Type B pancreatic cell (in vitro differentiated cells): ENCODE results near the gene NEGR1. TPM values are rescaled to one million over a fixed set of nuclear protein-coding genes. Genes with fewer than 3 reads are reported as not detected.

ENCODE experiments used
- DNase-seq: peaks from one replicate; pipeline ENCODE4 v3.0.0; 2021; ENCODE audit warnings: mixed read lengths; ENCODE audit not compliant: unreplicated experiment; ENCODE audit errors: extremely low spot score
- H3K27ac Mint-ChIP-seq: 2 replicates; pipeline ENCODE4 v1.8.0; 2021; ENCODE audit warnings: mild to moderate bottlenecking, mixed read lengths
- H3K27me3 Mint-ChIP-seq: 2 replicates; pipeline ENCODE4 v1.8.0; 2021; ENCODE audit warnings: mixed read lengths
- H3K36me3 Mint-ChIP-seq: 2 replicates; pipeline ENCODE4 v1.8.0; 2021; ENCODE audit warnings: mixed read lengths
- H3K4me1 Mint-ChIP-seq: one replicate; pipeline ENCODE4 v1.8.0; 2021; ENCODE audit warnings: mixed read lengths; ENCODE audit not compliant: unreplicated experiment
- H3K4me3 Mint-ChIP-seq: 2 replicates; pipeline ENCODE4 v1.8.0; 2021; ENCODE audit warnings: mild to moderate bottlenecking, mixed read lengths
- H3K9me3 Mint-ChIP-seq: 2 replicates; pipeline ENCODE4 v1.8.0; 2021; ENCODE audit warnings: mixed read lengths
- total RNA-seq: library from RNA; stranded (reverse); gene quantifications from 2 replicates; pipeline ENCODE4 v1.2.1, GENCODE V29; 2021; ENCODE audit warnings: low replicate concordance
- TF ChIP-seq, protein P1 (sequence below): fragments of 200-600 bp; sonication (generic); conservative IDR thresholded peaks from 2 replicates; pipeline ENCODE4 v1.5.0; 2021; ENCODE audit warnings: antibody characterized with exemption, mild to moderate bottlenecking

The NEGR1 gene
- total RNA-seq, 1 donor from 2014 or later: 22.5 TPM

DNA sequence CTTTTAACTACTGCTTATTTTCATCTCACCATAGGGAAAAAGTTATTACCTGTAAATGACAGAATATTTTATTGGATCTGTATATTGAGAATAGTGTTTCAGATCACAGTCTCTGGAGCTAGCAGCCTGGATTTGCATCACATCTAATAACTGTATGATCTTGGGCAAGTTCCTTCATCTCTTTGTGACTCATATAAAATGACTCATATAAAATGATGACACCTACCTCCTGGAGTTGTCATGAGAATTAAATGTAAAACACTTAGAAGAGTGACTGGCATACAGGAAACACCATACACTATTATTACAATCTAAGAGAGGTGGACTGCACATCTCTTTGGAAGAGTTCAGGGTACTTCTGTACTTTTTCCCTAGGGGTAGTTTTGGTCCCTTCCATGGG lies 421.3 kb downstream of the NEGR1 start:
- H3K27me3 Mint-ChIP-seq: no peaks in the 10 kb centered on the region
- H3K36me3 Mint-ChIP-seq: no peaks in the 10 kb centered on the region
- peaks cover 6% of the 10 kb centered on the region for H3K4me1 Mint-ChIP-seq
- peaks cover 4% of the 10 kb centered on the region for H3K9me3 Mint-ChIP-seq
- TF ChIP-seq, protein P1, sequence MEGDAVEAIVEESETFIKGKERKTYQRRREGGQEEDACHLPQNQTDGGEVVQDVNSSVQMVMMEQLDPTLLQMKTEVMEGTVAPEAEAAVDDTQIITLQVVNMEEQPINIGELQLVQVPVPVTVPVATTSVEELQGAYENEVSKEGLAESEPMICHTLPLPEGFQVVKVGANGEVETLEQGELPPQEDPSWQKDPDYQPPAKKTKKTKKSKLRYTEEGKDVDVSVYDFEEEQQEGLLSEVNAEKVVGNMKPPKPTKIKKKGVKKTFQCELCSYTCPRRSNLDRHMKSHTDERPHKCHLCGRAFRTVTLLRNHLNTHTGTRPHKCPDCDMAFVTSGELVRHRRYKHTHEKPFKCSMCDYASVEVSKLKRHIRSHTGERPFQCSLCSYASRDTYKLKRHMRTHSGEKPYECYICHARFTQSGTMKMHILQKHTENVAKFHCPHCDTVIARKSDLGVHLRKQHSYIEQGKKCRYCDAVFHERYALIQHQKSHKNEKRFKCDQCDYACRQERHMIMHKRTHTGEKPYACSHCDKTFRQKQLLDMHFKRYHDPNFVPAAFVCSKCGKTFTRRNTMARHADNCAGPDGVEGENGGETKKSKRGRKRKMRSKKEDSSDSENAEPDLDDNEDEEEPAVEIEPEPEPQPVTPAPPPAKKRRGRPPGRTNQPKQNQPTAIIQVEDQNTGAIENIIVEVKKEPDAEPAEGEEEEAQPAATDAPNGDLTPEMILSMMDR: no peak
- no peak overlapping the region for H3K27ac Mint-ChIP-seq
- DNase-seq: no peak
- H3K4me3 Mint-ChIP-seq: no peak overlapping the region

DNA sequence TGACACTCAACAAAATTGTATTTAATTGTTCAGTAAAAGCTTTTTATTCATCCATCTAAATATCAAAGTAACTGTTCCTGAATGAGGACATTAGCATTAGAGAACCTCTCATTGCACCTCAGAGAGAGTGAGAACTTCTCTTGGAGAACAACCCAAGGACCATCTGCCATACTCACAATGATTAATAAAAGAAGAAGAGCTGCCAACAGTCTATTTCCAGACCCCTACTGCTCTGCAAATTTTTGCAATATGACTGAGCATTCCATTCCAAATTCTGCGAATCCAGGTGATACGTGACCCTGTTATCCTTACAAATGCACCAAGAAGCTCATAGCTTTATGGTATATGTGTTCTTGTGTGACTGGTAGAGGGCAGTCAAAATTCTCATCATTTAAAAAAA lies 422.5 kb downstream of the NEGR1 start:
- no peak overlapping the region for H3K27ac Mint-ChIP-seq
- no peaks in the 10 kb centered on the region for H3K27me3 Mint-ChIP-seq
- DNase-seq: no peak
- TF ChIP-seq, protein P1: no peak
- no peaks in the 10 kb centered on the region for H3K36me3 Mint-ChIP-seq
- H3K4me1 Mint-ChIP-seq: peaks cover 6% of the 10 kb centered on the region
- H3K9me3 Mint-ChIP-seq: peaks cover 2% of the 10 kb centered on the region
- no peak overlapping the region for H3K4me3 Mint-ChIP-seq

DNA sequence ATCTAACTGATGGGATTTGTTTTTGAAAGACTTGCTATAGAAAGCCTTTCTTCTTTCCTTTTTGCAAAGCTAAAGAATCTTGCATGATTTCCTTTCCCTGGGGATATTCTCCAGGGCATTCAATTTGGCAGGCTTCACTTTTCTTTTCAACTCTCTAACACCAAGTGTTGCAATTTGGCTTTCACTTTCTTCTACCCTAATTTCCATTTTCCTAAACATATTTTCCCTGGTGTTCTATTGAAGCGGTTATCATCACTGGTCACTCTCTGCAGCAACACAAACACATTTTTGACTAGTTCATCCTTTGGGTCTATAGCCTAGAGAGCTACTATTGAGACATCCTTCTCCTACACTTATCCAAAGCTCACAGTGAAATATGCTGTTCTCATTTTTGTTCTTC lies 424.5 kb downstream of the NEGR1 start:
- no peak for DNase-seq
- Mint-ChIP-seq H3K9me3 (no peaks in the 10 kb centered on the region), H3K4me3 (no peak overlapping the region), H3K4me1 (peaks cover 6% of the 10 kb centered on the region), H3K27me3 (no peaks in the 10 kb centered on the region), H3K36me3 (no peaks in the 10 kb centered on the region), H3K27ac (no peak overlapping the region)
- TF ChIP-seq, protein P1: no peak

DNA sequence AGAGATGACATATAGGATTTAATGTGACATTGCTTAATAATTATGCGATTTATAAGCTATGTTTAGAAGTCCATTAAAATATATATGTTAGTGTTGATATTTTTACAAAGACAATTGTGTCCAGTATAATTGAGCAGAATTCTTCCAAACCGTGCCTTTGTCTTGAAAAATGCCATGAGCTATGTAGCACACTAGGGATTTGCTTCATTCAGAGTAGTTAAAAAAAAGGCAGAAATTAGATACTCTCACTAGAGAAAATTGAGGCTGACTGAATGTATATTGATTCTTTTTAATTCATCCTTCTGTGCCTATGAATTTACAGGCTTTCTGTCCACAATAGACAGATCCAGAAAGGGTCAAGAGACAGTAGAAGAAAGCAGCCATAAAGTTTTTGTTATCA lies 429.0 kb downstream of the NEGR1 start:
- H3K27ac Mint-ChIP-seq: no peak overlapping the region
- H3K36me3 Mint-ChIP-seq: no peaks in the 10 kb centered on the region
- no peaks in the 10 kb centered on the region for H3K27me3 Mint-ChIP-seq
- TF ChIP-seq, protein P1: no peak
- H3K4me3 Mint-ChIP-seq: no peak overlapping the region
- no peaks in the 10 kb centered on the region for H3K9me3 Mint-ChIP-seq
- DNase-seq: no peak
- H3K4me1 Mint-ChIP-seq: peaks cover 6% of the 10 kb centered on the region

DNA sequence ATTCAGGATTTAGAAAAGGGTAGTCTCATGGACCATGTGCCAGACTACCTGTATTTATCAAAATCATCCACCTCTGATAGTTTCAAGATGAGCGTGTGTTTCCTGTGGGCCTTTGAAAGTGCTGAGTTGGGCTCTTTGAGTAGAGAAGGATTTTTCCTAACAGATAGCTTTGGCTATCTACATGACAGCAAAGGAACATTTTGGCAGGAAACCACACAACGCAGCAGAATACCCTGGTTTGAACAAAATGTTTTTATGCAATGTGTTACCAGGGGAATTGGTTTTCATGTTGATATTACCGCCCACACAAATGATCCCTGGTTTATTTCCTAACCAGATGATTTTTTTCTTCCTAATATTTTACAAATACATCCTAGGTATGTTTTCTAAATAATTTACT lies 431.4 kb downstream of the NEGR1 start:
- H3K27me3 Mint-ChIP-seq: no peaks in the 10 kb centered on the region
- no peak for DNase-seq
- TF ChIP-seq, protein P1: no peak
- H3K36me3 Mint-ChIP-seq: no peaks in the 10 kb centered on the region
- H3K4me1 Mint-ChIP-seq: no peaks in the 10 kb centered on the region
- no peak overlapping the region for H3K4me3 Mint-ChIP-seq
- no peaks in the 10 kb centered on the region for H3K9me3 Mint-ChIP-seq
- no peak overlapping the region for H3K27ac Mint-ChIP-seq

DNA sequence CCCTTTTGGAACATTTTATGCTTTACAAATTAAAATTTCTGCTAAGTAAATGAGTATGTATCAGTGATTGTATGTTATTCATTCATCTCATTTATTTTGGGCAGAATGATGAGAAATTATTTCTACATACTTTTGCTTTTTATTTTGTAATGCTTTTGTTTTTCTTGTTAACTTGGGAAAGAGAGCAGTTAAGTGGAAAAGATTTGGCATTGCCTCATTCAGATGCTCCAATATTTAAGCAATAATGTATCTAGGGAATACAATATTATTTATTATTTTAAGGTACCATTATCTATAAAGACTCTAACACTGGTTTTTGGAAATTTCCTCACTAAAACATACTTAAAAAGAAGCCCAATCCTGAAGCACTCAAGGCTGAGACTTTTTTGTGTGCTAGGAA lies 431.8 kb downstream of the NEGR1 start:
- Mint-ChIP-seq H3K27me3 (no peaks in the 10 kb centered on the region), H3K36me3 (no peaks in the 10 kb centered on the region), H3K4me3 (no peak overlapping the region), H3K4me1 (no peaks in the 10 kb centered on the region), H3K9me3 (no peaks in the 10 kb centered on the region), H3K27ac (no peak overlapping the region)
- DNase-seq: no peak
- TF ChIP-seq, protein P1: no peak
